UCSD-AML1 (cell line): ENCODE data around the gene PRSS3.
"Not testable (repeated sequence)": the region's sequence is repeated elsewhere in the genome, so short reads cannot be mapped to it uniquely, and the experiment has no call there.

Experiments
- DNase-seq: peaks from one replicate; lab custom pipeline; 2025; ENCODE audit not compliant: unreplicated experiment; lab: John Stamatoyannopoulos, UW

PRSS3 gene

GRCh38 chr9:33785914-33786313, 9.4 kb upstream of the PRSS3 start:
- DNase-seq: no peak

GRCh38 chr9:33786681-33787080, 8.7 kb upstream of the PRSS3 start:
- DNase-seq: no peak

GRCh38 chr9:33787839-33788238, 7.5 kb upstream of the PRSS3 start:
- no peak for DNase-seq

- DNase-seq: not testable (repeated sequence)
Observed at GRCh38 chr9:33789429-33789828, 5.9 kb upstream of the PRSS3 start.

- no peak for DNase-seq
Observed at GRCh38 chr9:33791117-33791516, 4.2 kb upstream of the PRSS3 start.

- DNase-seq: not testable (repeated sequence)
Observed at GRCh38 chr9:33793496-33793895, 1.9 kb upstream of the PRSS3 start.

- no peak for DNase-seq
Observed at GRCh38 chr9:33794560-33794959, 801 bp upstream of the PRSS3 start.

GRCh38 chr9:33795819-33796218, 458 bp downstream of the PRSS3 start:
- no peak for DNase-seq

GRCh38 chr9:33796679-33797078, 1.3 kb downstream of the PRSS3 start:
- not testable (repeated sequence) for DNase-seq

- DNase-seq: no peak
Observed at GRCh38 chr9:33797837-33798236, 2.5 kb downstream of the PRSS3 start.

GRCh38 chr9:33798545-33798944, 3.2 kb downstream of the PRSS3 start:
- DNase-seq: no peak

- DNase-seq: no peak
Observed at GRCh38 chr9:33799928-33800704, 4.8 kb downstream of the PRSS3 start.

GRCh38 chr9:33800886-33801285, 5.5 kb downstream of the PRSS3 start:
- no peak for DNase-seq

- not testable (repeated sequence) for DNase-seq
Observed at GRCh38 chr9:33801943-33802500, 6.7 kb downstream of the PRSS3 start.

GRCh38 chr9:33804196-33804595, 8.8 kb downstream of the PRSS3 start:
- DNase-seq: not testable (repeated sequence)

GRCh38 chr9:33807156-33807555, 11.8 kb downstream of the PRSS3 start:
- DNase-seq: not testable (repeated sequence)

- DNase-seq: not testable (repeated sequence)
Observed at GRCh38 chr9:33808979-33809322, 13.6 kb downstream of the PRSS3 start.

- DNase-seq: no peak
Observed at GRCh38 chr9:33809506-33809905, 14.1 kb downstream of the PRSS3 start.

- no peak for DNase-seq
Observed at GRCh38 chr9:33813712-33814641, 18.6 kb downstream of the PRSS3 start.

GRCh38 chr9:33815781-33816180, 20.4 kb downstream of the PRSS3 start:
- no peak for DNase-seq

GRCh38 chr9:33816327-33817252, 21.2 kb downstream of the PRSS3 start, which contains the start of gene UBE2R2:
TSS of gene UBE2R2 (plus strand) at chr9:33817160. CDS start at chr9:33817758, 598 bp downstream.
- DNase-seq: peak; percentile 96
